ACC112 (cell line): ENCODE data around the gene CDV3.

ENCODE experiments used
- H2AFZ ChIP-seq: fragments of 200-600 bp; sonication (generic); one replicate; pipeline ENCODE4 v1.6.0; 2017; ENCODE audit warnings: antibody characterized with exemption, low read length; ENCODE audit not compliant: unreplicated experiment
- H3K27ac ChIP-seq: fragments of 200-600 bp; sonication (generic); 2 replicates; pipeline ENCODE4 v1.5.1; 2014; ENCODE audit warnings: low read depth, mild to moderate bottlenecking, antibody characterized with exemption, low read length, moderate library complexity
- H3K27me3 ChIP-seq: fragments of 200-600 bp; sonication (generic); 2 replicates; pipeline ENCODE4 v1.6.1; 2014; ENCODE audit warnings: mild to moderate bottlenecking, antibody characterized with exemption, low read length, moderate library complexity, mixed read lengths; ENCODE audit not compliant: insufficient read depth
- H3K36me3 ChIP-seq: fragments of 200-600 bp; sonication (generic); 2 replicates; pipeline ENCODE4 v1.6.1; 2016; ENCODE audit warnings: mild to moderate bottlenecking, antibody characterized with exemption, low read length, moderate library complexity, mixed read lengths; ENCODE audit not compliant: insufficient read depth
- H3K4me1 ChIP-seq: fragments of 200-600 bp; sonication (generic); one replicate; pipeline ENCODE4 v1.6.1; 2016; ENCODE audit warnings: low read length, mixed read lengths; ENCODE audit not compliant: insufficient read depth, unreplicated experiment, control insufficient read depth
- H3K4me3 ChIP-seq: fragments of 200-600 bp; sonication (generic); 2 replicates; pipeline ENCODE4 v1.5.1; 2014; ENCODE audit warnings: mild to moderate bottlenecking, low read depth, low read length
- H3K79me2 ChIP-seq: fragments of 200-600 bp; sonication (generic); one replicate; pipeline ENCODE4 v1.6.0; 2016; ENCODE audit warnings: low read length; ENCODE audit not compliant: control insufficient read depth, unreplicated experiment, insufficient read depth

Gene CDV3

DNA sequence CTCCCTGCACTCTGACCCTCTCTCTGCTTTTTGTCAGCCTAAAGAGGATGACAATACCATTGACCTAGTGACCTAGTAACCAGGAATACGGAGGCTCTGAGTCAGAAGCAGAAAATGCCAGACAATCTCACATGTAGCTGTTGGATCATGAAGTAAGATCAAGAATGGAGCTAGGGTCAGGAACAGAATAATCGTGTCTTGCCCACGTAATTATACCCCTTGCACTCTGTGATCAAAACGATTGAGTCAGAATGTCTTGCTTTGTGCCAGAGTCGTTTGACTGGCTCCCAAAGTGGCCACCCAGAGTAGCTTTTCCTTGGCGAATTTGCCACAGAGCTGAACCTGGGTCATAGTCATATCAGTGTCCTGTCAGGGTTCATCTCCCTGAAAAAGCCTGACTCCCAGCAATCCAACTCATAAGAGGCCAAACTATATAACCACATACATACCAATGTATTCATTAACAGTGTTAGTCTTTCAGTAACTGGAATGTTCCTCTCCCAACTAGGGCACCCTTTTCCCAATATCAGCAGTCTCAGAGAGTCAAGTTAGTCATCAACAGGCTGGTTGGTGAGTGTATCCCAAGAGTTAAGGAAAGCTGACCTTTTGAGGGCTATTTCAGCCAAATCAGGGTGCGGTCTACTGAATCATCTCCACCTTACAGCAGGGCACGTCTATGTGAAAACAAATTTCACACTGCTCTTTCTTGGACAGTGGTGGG is 5.0 kb upstream of the CDV3 start:
- H3K27ac ChIP-seq = peak overlapping the region; percentile 97

DNA sequence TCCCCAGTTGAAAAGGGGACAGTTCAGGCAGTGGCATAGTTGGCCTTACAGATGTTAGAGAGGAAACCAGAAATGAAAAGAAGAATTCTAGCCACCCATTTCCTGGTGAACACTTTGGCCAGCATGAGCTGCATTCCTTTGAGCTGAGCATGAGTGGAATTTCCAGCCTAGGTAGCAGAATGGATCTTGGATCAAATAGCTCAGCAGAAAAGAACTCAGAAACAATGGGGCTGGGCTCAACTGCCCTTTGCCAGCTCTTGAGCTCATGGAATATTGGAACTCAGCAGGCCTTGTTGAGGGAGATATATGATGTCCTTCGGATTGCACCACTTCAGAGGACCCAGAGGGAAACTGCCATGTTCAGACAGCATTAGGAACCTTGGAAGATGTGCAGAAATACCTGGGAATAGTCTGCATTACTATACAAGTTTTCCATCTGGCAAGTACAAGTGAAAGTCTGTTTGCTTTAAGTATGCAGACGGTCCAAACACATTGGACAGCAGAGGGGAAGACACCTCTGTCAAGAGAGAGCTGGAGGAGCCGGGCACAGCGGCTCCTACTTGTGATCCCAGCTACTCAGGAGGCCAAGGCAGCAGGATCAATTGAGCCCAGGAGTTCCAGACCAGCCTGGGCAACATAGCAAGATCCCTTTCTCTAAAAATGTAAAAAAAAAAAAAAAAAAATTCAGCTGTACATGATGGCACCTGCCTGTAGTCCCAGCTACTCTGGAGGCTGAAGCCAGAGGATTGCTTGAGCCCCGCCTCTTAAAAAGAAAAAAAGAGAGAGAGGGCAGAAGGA is 3.1 kb upstream of the CDV3 start:
- H3K36me3 ChIP-seq = peaks cover 7% of the 10 kb centered on the region
- peaks cover 18% of the 10 kb centered on the region for H3K79me2 ChIP-seq
- H3K4me1 ChIP-seq = peaks cover 48% of the 10 kb centered on the region
- no peak overlapping the region for H2AFZ ChIP-seq
- no peaks in the 10 kb centered on the region for H3K27me3 ChIP-seq
- H3K27ac ChIP-seq = peak overlapping the region; percentile 97
- H3K4me3 ChIP-seq = 0 out of 2 replicates have a peak overlapping the region, but pooled peaks have one; percentile 10

More for the DNA sequence above, 5.0 kb upstream of the CDV3 start:
- H2AFZ ChIP-seq = no peak overlapping the region
- H3K36me3 ChIP-seq = no peaks in the 10 kb centered on the region
- peak overlapping the region; percentile 39; the same call in 1 of the 2 replicates for H3K4me3 ChIP-seq
- no peaks in the 10 kb centered on the region for H3K79me2 ChIP-seq
- no peaks in the 10 kb centered on the region for H3K27me3 ChIP-seq
- H3K4me1 ChIP-seq = peaks cover 48% of the 10 kb centered on the region

DNA sequence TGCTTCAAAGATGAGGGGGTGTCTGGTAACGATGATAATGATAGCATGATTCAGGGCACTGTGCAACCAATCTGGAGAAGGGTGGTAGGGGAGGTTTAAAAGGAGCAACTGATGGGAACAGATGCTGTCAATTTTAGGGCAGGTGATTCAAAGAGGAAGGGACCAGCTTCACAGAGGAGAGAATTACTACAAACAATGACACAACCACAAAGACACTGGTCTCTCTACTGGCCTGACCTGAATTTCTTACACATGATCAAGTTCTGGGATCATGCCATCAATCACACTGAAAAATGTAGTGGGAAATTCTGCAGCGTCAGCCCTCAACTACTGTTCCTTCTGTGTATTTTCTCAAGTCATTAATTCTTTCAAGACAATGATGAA is 2.6 kb upstream of the CDV3 start:
- no peaks in the 10 kb centered on the region for H3K27me3 ChIP-seq
- H3K79me2 ChIP-seq = peaks cover 24% of the 10 kb centered on the region
- no peak overlapping the region for H2AFZ ChIP-seq
- no peak overlapping the region for H3K4me3 ChIP-seq
- H3K27ac ChIP-seq = peak overlapping the region; percentile 97
- peaks cover 48% of the 10 kb centered on the region for H3K4me1 ChIP-seq
- peaks cover 13% of the 10 kb centered on the region for H3K36me3 ChIP-seq

DNA sequence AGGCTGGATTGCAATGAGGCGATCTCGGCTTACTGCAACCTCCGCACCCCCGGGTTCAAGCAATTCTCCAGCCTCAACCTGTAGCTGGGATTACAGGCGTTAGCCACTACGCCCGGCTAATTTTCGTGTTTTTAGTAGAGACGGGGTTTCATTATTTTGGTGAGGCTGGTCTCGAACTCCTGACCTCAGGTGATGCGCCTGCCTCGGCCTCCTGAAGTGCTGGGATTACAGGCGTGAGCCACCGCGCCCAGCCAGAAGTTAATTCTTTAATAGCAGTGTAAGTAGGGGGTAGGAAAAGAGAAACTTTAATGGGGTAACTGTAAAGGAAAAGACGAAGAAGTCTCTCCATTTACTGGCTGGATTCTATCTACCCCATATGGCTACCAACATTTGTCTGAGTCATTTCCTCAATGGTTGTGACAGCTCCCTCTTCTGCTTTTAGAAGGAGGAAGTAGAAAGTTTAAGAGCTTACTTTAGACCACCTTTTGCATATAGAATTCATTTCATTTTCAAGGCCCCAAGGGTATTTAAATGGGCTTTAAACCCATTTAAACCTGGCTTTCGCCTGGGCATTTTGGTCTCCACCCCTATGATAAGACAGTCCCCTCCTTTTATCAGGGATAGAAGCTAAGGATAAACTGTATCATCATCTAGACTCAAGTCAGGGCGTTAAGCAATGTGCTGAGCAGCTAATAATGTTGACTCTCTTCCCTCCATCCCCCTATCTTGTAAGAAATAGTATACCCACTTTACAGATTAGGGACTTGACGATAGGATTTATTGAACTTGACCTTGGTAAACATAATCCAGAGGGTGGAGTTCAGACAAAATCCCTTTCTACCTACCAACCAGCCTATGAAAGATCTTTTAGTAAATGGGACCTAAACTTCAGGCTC is 1.1 kb upstream of the CDV3 start:
- no peaks in the 10 kb centered on the region for H3K27me3 ChIP-seq
- H3K79me2 ChIP-seq = peaks cover 38% of the 10 kb centered on the region
- H3K4me3 ChIP-seq = peak overlapping the region; percentile 67
- peak overlapping the region; percentile 90 for H2AFZ ChIP-seq
- H3K36me3 ChIP-seq = peaks cover 20% of the 10 kb centered on the region
- peaks cover 52% of the 10 kb centered on the region for H3K4me1 ChIP-seq
- H3K27ac ChIP-seq = peak overlapping the region; percentile 94

DNA sequence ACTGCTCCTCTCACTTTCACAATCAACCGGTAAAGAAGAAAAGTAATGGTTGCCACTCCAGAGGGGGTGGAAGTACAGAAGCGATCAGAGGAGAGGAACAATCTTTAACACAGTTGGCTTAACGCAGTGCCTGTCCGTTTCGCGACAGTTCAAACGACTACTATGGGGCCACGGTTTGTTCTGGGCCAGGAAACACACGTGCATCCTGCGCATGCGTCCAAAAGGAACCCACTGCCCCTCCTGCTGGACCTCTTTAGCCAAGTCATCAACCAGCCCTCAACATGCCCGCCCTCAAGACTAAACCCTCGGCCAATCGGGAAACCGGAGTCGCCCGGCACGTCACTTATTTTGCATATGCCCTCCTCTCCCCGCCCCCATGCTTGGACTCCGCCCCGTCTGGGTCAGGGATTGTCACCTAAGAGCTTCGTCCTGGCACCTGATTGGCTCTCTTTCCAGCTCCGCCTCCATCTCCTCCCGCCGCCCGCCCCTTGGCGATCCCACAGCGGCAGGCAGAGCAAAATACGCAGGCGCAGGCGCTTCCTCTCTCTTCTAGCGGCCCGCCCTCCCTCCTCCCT is 345 bp upstream of the CDV3 start:
- Histone ChIP-seq H3K27me3 (no peaks in the 10 kb centered on the region), H3K79me2 (peaks cover 46% of the 10 kb centered on the region), H3K36me3 (peaks cover 20% of the 10 kb centered on the region), H3K4me3 (peak overlapping the region; percentile 100), H3K27ac (peak overlapping the region; percentile 94), H3K4me1 (peaks cover 54% of the 10 kb centered on the region), H2AFZ (peak overlapping the region; percentile 90)

DNA sequence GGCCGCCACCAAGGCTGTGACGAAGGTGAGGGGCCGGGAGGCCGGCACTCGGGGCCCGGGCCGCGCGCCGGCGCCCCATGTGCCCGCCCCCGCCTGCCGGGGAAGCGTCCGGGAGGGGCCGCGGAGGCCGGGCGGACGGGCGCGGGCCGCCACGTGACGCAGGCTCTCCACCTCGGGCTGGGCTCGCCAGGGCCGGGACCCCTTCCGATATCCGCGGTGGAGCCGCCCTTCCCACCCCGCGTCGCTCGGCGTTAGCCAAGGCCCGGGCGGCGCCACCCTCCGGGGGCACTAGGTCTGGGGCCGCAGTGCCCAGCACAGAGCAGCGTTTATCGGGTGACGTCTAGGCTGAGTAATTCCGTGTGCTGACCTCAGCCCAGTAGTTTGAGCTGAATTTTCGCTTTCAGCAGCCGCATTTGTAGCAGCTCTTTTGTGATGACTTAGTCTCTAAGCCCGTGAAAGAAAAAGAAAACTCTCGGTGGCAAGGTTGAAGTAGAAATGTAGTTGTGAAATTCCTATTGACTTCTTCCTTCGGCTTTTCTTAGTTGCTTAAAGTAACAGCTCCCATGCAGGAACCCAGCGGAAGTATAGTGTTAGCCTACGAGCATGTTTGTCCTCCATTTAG is 885 bp downstream of the CDV3 start:
- H2AFZ ChIP-seq = peak overlapping the region; percentile 78
- no peaks in the 10 kb centered on the region for H3K27me3 ChIP-seq
- peak overlapping the region; percentile 88 for H3K27ac ChIP-seq
- peaks cover 58% of the 10 kb centered on the region for H3K79me2 ChIP-seq
- H3K4me3 ChIP-seq = peak overlapping the region; percentile 100
- peaks cover 26% of the 10 kb centered on the region for H3K36me3 ChIP-seq
- peaks cover 54% of the 10 kb centered on the region for H3K4me1 ChIP-seq

DNA sequence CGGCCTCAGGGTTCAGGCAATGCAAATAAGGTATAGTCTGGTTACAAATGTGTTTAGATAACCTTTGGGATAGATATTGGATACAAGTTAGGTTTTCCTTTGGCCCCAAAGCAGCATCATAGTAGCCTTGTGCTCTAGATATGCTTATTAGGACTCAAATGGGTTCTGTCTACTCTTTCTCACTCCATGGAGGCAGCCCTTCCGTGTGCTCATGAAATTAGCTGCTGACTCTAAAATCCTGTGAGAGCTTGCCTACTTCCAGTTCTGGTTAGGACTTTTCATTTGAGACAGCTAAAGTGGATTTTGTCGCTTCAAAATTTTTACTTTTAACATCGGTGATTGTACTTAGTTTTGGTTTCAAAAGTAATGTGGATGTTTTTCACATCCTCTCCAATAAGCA is 1.6 kb downstream of the CDV3 start:
- Histone ChIP-seq H3K36me3 (peaks cover 26% of the 10 kb centered on the region), H3K79me2 (peaks cover 62% of the 10 kb centered on the region), H3K4me3 (peak overlapping the region; percentile 100), H3K27me3 (no peaks in the 10 kb centered on the region), H2AFZ (no peak overlapping the region), H3K27ac (peak overlapping the region; percentile 88), H3K4me1 (peaks cover 47% of the 10 kb centered on the region)

DNA sequence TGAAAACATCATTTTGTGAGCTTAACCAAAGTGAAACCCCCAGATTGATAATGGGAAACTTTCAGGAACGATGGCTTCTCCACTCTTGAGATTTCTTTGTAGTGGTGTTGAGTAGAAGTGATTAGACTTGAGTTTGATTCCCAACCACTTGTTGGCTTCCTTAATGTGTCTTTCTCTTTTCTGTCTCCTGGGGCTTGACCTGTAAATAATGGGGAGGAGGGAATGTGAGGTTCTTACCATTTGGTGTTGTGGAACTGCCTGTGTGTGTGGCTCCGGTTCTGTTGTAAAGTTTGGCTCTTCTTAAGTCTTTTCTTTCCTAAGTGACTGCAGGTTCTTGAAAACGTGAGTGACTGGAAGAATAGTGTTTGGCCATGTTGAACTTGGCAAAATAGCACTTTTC is 2.7 kb downstream of the CDV3 start:
- peaks cover 26% of the 10 kb centered on the region for H3K36me3 ChIP-seq
- peaks cover 36% of the 10 kb centered on the region for H3K4me1 ChIP-seq
- H3K27ac ChIP-seq = peak overlapping the region; percentile 7; the same call in 1 of the 2 replicates
- no peak overlapping the region for H2AFZ ChIP-seq
- peak overlapping the region; percentile 100 for H3K4me3 ChIP-seq
- peaks cover 71% of the 10 kb centered on the region for H3K79me2 ChIP-seq
- H3K27me3 ChIP-seq = no peaks in the 10 kb centered on the region

DNA sequence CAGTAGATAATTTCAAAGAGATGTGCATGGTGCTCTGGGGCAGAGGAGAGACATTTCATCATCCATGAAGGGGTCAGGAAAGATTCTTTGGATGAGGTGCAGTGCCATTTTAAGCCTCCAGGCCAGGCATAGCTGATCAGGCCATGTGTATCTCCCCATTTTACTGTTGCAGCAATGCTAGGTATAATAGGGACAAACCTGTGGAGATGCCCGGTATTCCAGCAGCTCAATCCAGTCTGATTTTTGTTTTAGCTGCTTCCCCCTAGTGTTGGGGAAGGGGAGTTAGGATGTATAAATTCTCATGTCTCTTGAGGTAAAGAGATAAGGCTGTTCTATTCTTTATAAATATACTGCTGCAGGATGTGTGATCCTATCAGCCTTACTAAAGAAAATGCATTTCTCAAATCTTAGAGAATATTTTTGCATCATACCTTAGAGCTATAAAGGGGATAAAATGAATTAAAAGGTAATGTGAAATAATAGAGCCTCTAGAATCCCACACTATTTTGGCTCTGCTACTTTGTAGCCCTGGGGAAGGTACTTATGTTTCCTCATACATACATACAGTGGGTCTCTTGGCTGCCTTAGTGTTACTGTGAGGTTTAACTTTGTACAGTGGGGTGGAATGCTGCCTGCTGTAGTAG is 5.2 kb downstream of the CDV3 start:
- no peak overlapping the region for H3K27ac ChIP-seq

More for the DNA sequence above, 5.2 kb downstream of the CDV3 start:
- H3K4me3 ChIP-seq = peak overlapping the region; percentile 1
- H3K79me2 ChIP-seq = peaks cover 94% of the 10 kb centered on the region
- no peak overlapping the region for H2AFZ ChIP-seq
- H3K4me1 ChIP-seq = peaks cover 23% of the 10 kb centered on the region
- H3K36me3 ChIP-seq = peaks cover 46% of the 10 kb centered on the region
- H3K27me3 ChIP-seq = no peaks in the 10 kb centered on the region
